8988T (cell line): ENCODE data around the gene AKAP10.
"Not testable (repeated sequence)": the region's sequence is repeated elsewhere in the genome, so short reads cannot be mapped to it uniquely, and the experiment has no call there.

Source experiments
- DNase-seq: peaks from one replicate; pipeline ENCODE4 v3.0.0; 2011

Gene AKAP10

GRCh38 chr17:19978805-19979211 is 1.2 kb upstream of the AKAP10 start:
- no peak for DNase-seq

GRCh38 chr17:19978209-19978802 is 678 bp upstream of the AKAP10 start:
- DNase-seq, result no peak

- DNase-seq, result no peak
Observed at GRCh38 chr17:19975601-19976000, 2.0 kb downstream of the AKAP10 start.

- no peak for DNase-seq
Observed at GRCh38 chr17:19973156-19973555, 4.5 kb downstream of the AKAP10 start.

GRCh38 chr17:19962954-19963353 is 14.7 kb downstream of the AKAP10 start:
- not testable (repeated sequence) for DNase-seq

- DNase-seq, result peak; percentile 42
Observed at GRCh38 chr17:19958023-19958422, 19.6 kb downstream of the AKAP10 start.

GRCh38 chr17:19955099-19955498 is 22.5 kb downstream of the AKAP10 start:
- DNase-seq, result no peak

GRCh38 chr17:19951411-19951810 is 26.2 kb downstream of the AKAP10 start:
- DNase-seq, result not testable (repeated sequence)

GRCh38 chr17:19950624-19951195 is 26.9 kb downstream of the AKAP10 start:
- DNase-seq, result not testable (repeated sequence)

GRCh38 chr17:19948116-19948943 is 29.3 kb downstream of the AKAP10 start:
- DNase-seq, result no peak

- no peak for DNase-seq
Observed at GRCh38 chr17:19946921-19947320, 30.7 kb downstream of the AKAP10 start.

- DNase-seq, result no peak
Observed at GRCh38 chr17:19945009-19945626, 32.5 kb downstream of the AKAP10 start.

GRCh38 chr17:19943599-19943998 is 34.0 kb downstream of the AKAP10 start:
- DNase-seq, result no peak

- no peak for DNase-seq
Observed at GRCh38 chr17:19943026-19943425, 34.6 kb downstream of the AKAP10 start.

- no peak for DNase-seq
Observed at GRCh38 chr17:19940722-19941464, 36.7 kb downstream of the AKAP10 start.

- DNase-seq, result no peak
Observed at GRCh38 chr17:19939993-19940721, 37.5 kb downstream of the AKAP10 start.

GRCh38 chr17:19938736-19939135 is 38.9 kb downstream of the AKAP10 start:
- DNase-seq, result no peak

GRCh38 chr17:19937522-19937921 is 40.1 kb downstream of the AKAP10 start:
- no peak for DNase-seq

- no peak for DNase-seq
Observed at GRCh38 chr17:19935169-19935568, 42.5 kb downstream of the AKAP10 start.

- no peak for DNase-seq
Observed at GRCh38 chr17:19933628-19934027, 44.0 kb downstream of the AKAP10 start.

GRCh38 chr17:19933221-19933620 is 44.4 kb downstream of the AKAP10 start:
- no peak for DNase-seq

GRCh38 chr17:19928299-19928698 is 49.3 kb downstream of the AKAP10 start:
- DNase-seq, result no peak
